HepG2 (cell line): ENCODE results near the gene PARP16. TPM values are rescaled to one million over a fixed set of nuclear protein-coding genes. Genes with fewer than 3 reads are reported as not detected.

Experiments used
- ATAC-seq: fragments of 200-7000 bp; cut with Tn5 transposase; 3 replicates; pipeline ENCODE4 v1.9.1; 2020; ENCODE audit warnings: mild to moderate bottlenecking, moderate library complexity
- BruUV-seq: library from RNA; stranded (reverse); fragments of 400-500 nt; replicated peaks from 2 replicates; lab custom pipeline; 2021; lab: Mats Ljungman, UMichigan
- CTCF ChIA-PET: fragments of 300-600 bp; formaldehyde crosslinking; extraction: SDS; loops from one replicate; lab custom pipeline; 2021; ENCODE audit warnings: low total read pairs, inconsistent platforms, low intra/inter-chr PET ratio; lab: Yijun Ruan, JAX
- POLR2A ChIA-PET: fragments of 350-600 bp; sonication (Branson Sonifier 250); formaldehyde crosslinking; loops from one replicate; lab custom pipeline; 2020; ENCODE audit warnings: antibody characterized with exemption, inconsistent platforms; lab: Yijun Ruan, JAX
- DNase-seq: peaks from one replicate; pipeline ENCODE4 v3.0.0-alpha.2; 2015; ENCODE audit warnings: low spot score
- FAIRE-seq: peaks from 3 replicates; lab custom pipeline; 2011; peaks lifted over from hg19 to GRCh38; lab: Jason Lieb, UNC
- H2AFZ ChIP-seq: one replicate; pipeline ENCODE4 v1.6.1; 2011; ENCODE audit warnings: low read length, inconsistent platforms
- H3K27ac ChIP-seq: fragments of 300-600 bp; 3 replicates; pipeline ENCODE4 v1.8.0; 2011; ENCODE audit warnings: mixed run types, mild to moderate bottlenecking, mixed read lengths, low read length, inconsistent platforms; ENCODE audit not compliant: insufficient read depth; ENCODE audit errors: extremely low read length
- H3K27me3 ChIP-seq, 2 experiments: fragments of 200-600 bp in 1 of 2; 2 replicates in 1 of 2; 3 replicates in 1 of 2; pipeline versions ENCODE4 v1.6.0 to v1.8.0; 2011; ENCODE audit warnings: low read length in 2 of 2, mild to moderate bottlenecking in 2 of 2, moderate library complexity in 2 of 2, inconsistent platforms in 1 of 2; ENCODE audit not compliant: insufficient read depth in 2 of 2, control insufficient read depth in 1 of 2
- H3K36me3 ChIP-seq, 2 experiments: fragments of 200-600 bp in 1 of 2; replicated peaks in 1 of 2; 2 replicates in 1 of 2; 3 replicates in 1 of 2; pipeline versions ENCODE4 v1.5.1 to v1.8.0; 2011; ENCODE audit warnings: low read length in 2 of 2, inconsistent platforms in 1 of 2; ENCODE audit not compliant: insufficient read depth in 2 of 2, control insufficient read depth in 1 of 2
- H3K4me1 ChIP-seq: 2 replicates; pipeline ENCODE4 v1.5.1; 2012; ENCODE audit warnings: low read length, inconsistent platforms; ENCODE audit not compliant: insufficient read depth
- H3K4me2 ChIP-seq: 2 replicates; pipeline ENCODE4 v1.6.0; 2011; ENCODE audit warnings: low read depth, low read length, inconsistent platforms
- H3K4me3 ChIP-seq, 3 experiments: fragments of 200-600 bp in 1 of 3; sonication (generic), shearing (Covaris generic) in 1 of 3; replicated peaks in 1 of 3; 2 replicates each; pipeline ENCODE4 v1.5.1; 2011 to 2016; ENCODE audit warnings: low read length in 3 of 3, inconsistent platforms in 2 of 3, low read depth in 2 of 3, mild to moderate bottlenecking in 2 of 3, control low read depth in 1 of 3, mixed read lengths in 1 of 3; ENCODE audit not compliant: insufficient read depth in 1 of 3
- H3K79me2 ChIP-seq: one replicate; pipeline ENCODE4 v1.6.1; 2011; ENCODE audit warnings: low read length, inconsistent platforms; ENCODE audit not compliant: insufficient read depth
- H3K9ac ChIP-seq: 2 replicates; pipeline ENCODE4 v1.6.0; 2011; ENCODE audit warnings: mild to moderate bottlenecking, low read depth, low read length, inconsistent platforms; ENCODE audit not compliant: insufficient read depth
- H3K9me3 ChIP-seq: 2 replicates; pipeline ENCODE4 v1.5.1; 2012; ENCODE audit warnings: mild to moderate bottlenecking, low read length
- H4K20me1 ChIP-seq: 2 replicates; pipeline ENCODE4 v1.6.0; 2011; ENCODE audit warnings: inconsistent platforms, mild to moderate bottlenecking, low read length, moderate library complexity; ENCODE audit not compliant: insufficient read depth
- AGO2 ChIP-seq: fragments of 200-400 bp; formaldehyde crosslinking; optimal IDR thresholded peaks from 2 replicates; pipeline ENCODE3; 2017; ENCODE audit warnings: mild to moderate bottlenecking, low read depth, low read length, moderate library complexity
- BRCA1 ChIP-seq: sonication (generic); formaldehyde crosslinking; IDR thresholded peaks from 2 replicates; pipeline ENCODE4 v1.4.0; 2020; ENCODE audit warnings: missing genetic modification reagents
- CBX2 ChIP-seq, 2 experiments: fragments of 200-600 bp in 1 of 2; sonication (generic); formaldehyde crosslinking in 1 of 2; IDR thresholded peaks; 2 replicates each; pipeline versions ENCODE4 v1.7.0 to v1.8.1; 2018 to 2022; ENCODE audit warnings: low read depth in 2 of 2, low read length in 1 of 2, mild to moderate bottlenecking in 1 of 2, missing genetic modification reagents in 1 of 2
- GZF1 ChIP-seq: sonication (generic); formaldehyde crosslinking; IDR thresholded peaks from 2 replicates; pipeline ENCODE4 v1.5.1; 2020; ENCODE audit warnings: mild to moderate bottlenecking, missing genetic modification reagents
- IKZF5 ChIP-seq: IDR thresholded peaks from 2 replicates; pipeline ENCODE4 v1.6.1; 2018; ENCODE audit warnings: missing genetic modification reagents, mild to moderate bottlenecking, missing compliant biosample characterization
- ISX ChIP-seq: sonication (generic); formaldehyde crosslinking; conservative IDR thresholded peaks from 2 replicates; pipeline ENCODE4 v1.5.0; 2020; ENCODE audit warnings: missing genetic modification reagents
- KLF13 ChIP-seq: sonication (generic); formaldehyde crosslinking; IDR thresholded peaks from 2 replicates; pipeline ENCODE4 v1.4.0; 2020; ENCODE audit warnings: mild to moderate bottlenecking, missing genetic modification reagents
- MBNL3 ChIP-seq: fragments of 250-450 bp; sonication (Bioruptor Pico); conservative IDR thresholded peaks from 2 replicates; pipeline ENCODE4 v1.8.0; 2022; ENCODE audit warnings: mild to moderate bottlenecking, inconsistent platforms
- MXD3 ChIP-seq: IDR thresholded peaks from 2 replicates; pipeline ENCODE4 v1.6.1; 2016; ENCODE audit warnings: mild to moderate bottlenecking, missing biosample characterization, missing genetic modification reagents
- RXRA ChIP-seq: sonication (generic); formaldehyde crosslinking; IDR thresholded peaks from 2 replicates; pipeline ENCODE4 v1.5.1; 2020; ENCODE audit warnings: missing genetic modification reagents
- SIN3B ChIP-seq: fragments of 150-350 bp; IDR thresholded peaks from 2 replicates; pipeline ENCODE4 v1.6.1; 2014; ENCODE audit warnings: low read length
- ZBTB26 ChIP-seq: IDR thresholded peaks from 2 replicates; pipeline ENCODE4 v1.6.1; 2016; ENCODE audit warnings: missing compliant biosample characterization, missing genetic modification reagents, borderline replicate concordance
- ZNF253 ChIP-seq: sonication (generic); formaldehyde crosslinking; IDR thresholded peaks from 2 replicates; pipeline ENCODE4 v1.8.0; 2022; ENCODE audit warnings: mild to moderate bottlenecking, missing genetic modification reagents, borderline replicate concordance
- ZNF503 ChIP-seq: sonication (generic); formaldehyde crosslinking; IDR thresholded peaks from 2 replicates; pipeline ENCODE4 v1.4.0; 2020; ENCODE audit warnings: missing genetic modification reagents
- ZNF660 ChIP-seq: sonication (generic); formaldehyde crosslinking; IDR thresholded peaks from 2 replicates; pipeline ENCODE4 v1.5.1; 2020; ENCODE audit warnings: mild to moderate bottlenecking, low read depth, missing genetic modification reagents, borderline replicate concordance
- ZNF766 ChIP-seq: sonication (generic); formaldehyde crosslinking; IDR thresholded peaks from 2 replicates; pipeline ENCODE4 v1.5.0; 2020; ENCODE audit warnings: missing genetic modification reagents, borderline replicate concordance
- ZNF891 ChIP-seq: sonication (generic); formaldehyde crosslinking; IDR thresholded peaks from 2 replicates; pipeline ENCODE4 v1.5.0; 2020; ENCODE audit warnings: mild to moderate bottlenecking, missing genetic modification reagents
- ZSCAN12 ChIP-seq: sonication (generic); formaldehyde crosslinking; IDR thresholded peaks from 2 replicates; pipeline ENCODE4 v1.9.0; 2021; ENCODE audit warnings: mild to moderate bottlenecking, missing genetic modification reagents
- WGBS: methylation state at CpG from one replicate; pipeline ENCODE4 v1.1.6; 2017; ENCODE audit warnings: low lambda C conversion rate; 5-methylcytosine and 5-hydroxymethylcytosine counted together
- in situ Hi-C: cut with HindIII; loops from 2 replicates; pipeline ENCODE4 v1.10.0; 2017; ENCODE audit warnings: low pct_unique_long_range_greater_than_20kb; ENCODE audit not compliant: extremely low pct_ligation_motif_present
- intact Hi-C: fragments of 100-400 bp; cut with micrococcal nuclease; formaldehyde crosslinking; loops from one replicate; pipeline ENCODE4 v1.10.0; 2022; ENCODE audit not compliant: unreplicated experiment
- polyA plus RNA-seq, 8 experiments: library from polyadenylated mRNA; depleted of rRNA in 3 of 8; stranded (reverse) in 7 of 8; unstranded in 1 of 8; fragments of >200 nt; fragmentation: Illumina TruSeq in 4 of 8; extraction: Trizol in 4 of 8; gene quantifications; 2 replicates each; pipeline versions ENCODE4 v1.2.1 to v1.2.3, GENCODE V29; 2011 to 2016; ENCODE audit warnings: low read depth in 4 of 8, missing spikeins in 1 of 8, mixed read lengths in 1 of 8; ENCODE audit not compliant: insufficient read depth in 1 of 8
- total RNA-seq, 5 experiments: library from RNA; depleted of rRNA; stranded (reverse); fragments of >200 nt; fragmentation: Illumina TruSeq; extraction: Trizol; gene quantifications; 2 replicates each; pipeline ENCODE4 v1.2.3, GENCODE V29; 2016; ENCODE audit warnings: low read depth in 1 of 5

The PARP16 gene
- total and polyA plus RNA-seq, 2 of the 13 experiments (the other 11 are each of a cell fraction or from before 2014, with no cell fraction given), result 6.8 to 7.6 TPM

- no peaks in the 10 kb centered on the region for H3K27me3 ChIP-seq
- H3K4me1 ChIP-seq, result peaks cover 6% of the 10 kb centered on the region; the same call in 1 of the 2 replicates
- ChIA-PET CTCF (no interaction called here), POLR2A (interaction anchor here (0.6 kb wide), 1 partner anchor 41 kb away, joined by 3 read pairs; no protein-coding TSS in a partner anchor)
- 94% methylated on average over 7 of the region's 7 CpGs for WGBS
- no peaks in the 10 kb centered on the region for H3K9me3 ChIP-seq
- intact Hi-C loops (no loop called here), in situ Hi-C loops (no loop called here)
- DNase-seq, result no peak
- peaks cover 9 to 40% of the 10 kb centered on the region in 2 experiments; a peak in 4 of 5 replicates for H3K36me3 ChIP-seq
- no peak overlapping the region for H3K27ac ChIP-seq
- FAIRE-seq, result no peak
- H3K4me3 ChIP-seq, result no peak overlapping the region
- no peak overlapping the region for H3K9ac ChIP-seq
- H3K4me2 ChIP-seq, result no peak overlapping the region
- H2AFZ ChIP-seq, result no peak overlapping the region
- no peak for ATAC-seq
- TF ChIP-seq ZNF766 (CRISPR knock-in tag) (no peak), ZNF253 (CRISPR knock-in tag) (no peak), ZNF660 (CRISPR knock-in tag) (no peak), ZSCAN12 (CRISPR knock-in tag) (no peak), AGO2 (no peak), BRCA1 (no peak), ZNF891 (CRISPR knock-in tag) (no peak), ZNF503 (CRISPR knock-in tag) (no peak), MXD3 (CRISPR knock-in tag) (no peak), CBX2 (IDR thresholded peaks at IDR 0.05; ENCODE audit: low read depth, low read length) (no peak), CBX2 (CRISPR knock-in tag; IDR thresholded peaks at IDR 0.05; ENCODE audit: low read depth) (no peak), ISX (CRISPR knock-in tag) (no peak), IKZF5 (CRISPR knock-in tag) (no peak), MBNL3 (no peak), RXRA (CRISPR knock-in tag) (no peak), GZF1 (no peak), SIN3B (no peak), KLF13 (CRISPR knock-in tag) (no peak), ZBTB26 (CRISPR knock-in tag) (no peak)
- no peaks in the 10 kb centered on the region for H3K79me2 ChIP-seq
- BruUV-seq, result no TSS peak
- H4K20me1 ChIP-seq, result no peaks in the 10 kb centered on the region
Observed at GRCh38 chr15:65259367-65259797, 27.3 kb downstream of the PARP16 start.
